SK-N-SH (cell line): ENCODE measurements around the gene ARFIP1. TPM values are rescaled to one million over a fixed set of nuclear protein-coding genes. Genes with fewer than 3 reads are reported as not detected.

Source experiments
- CTCF ChIA-PET: fragments of 300-600, 350-600 bp; formaldehyde crosslinking; extraction: SDS; loops from one replicate; lab custom pipeline; 2021; lab: Yijun Ruan, JAX
- POLR2A ChIA-PET: fragments of 350-600 bp; sonication (Branson Sonifier 250); formaldehyde crosslinking; extraction: SDS; loops from one replicate; lab custom pipeline; 2020; ENCODE audit warnings: antibody characterized with exemption, inconsistent platforms; lab: Yijun Ruan, JAX
- DNase-seq: peaks from one replicate; pipeline ENCODE4 v3.0.0; 2012
- H2AFZ ChIP-seq: fragments of 200-600 bp; sonication (generic); 2 replicates; pipeline ENCODE4 v1.8.1; 2016; ENCODE audit warnings: antibody characterized with exemption, mild to moderate bottlenecking, low read depth
- H3F3A ChIP-seq: fragments of 200-600 bp; sonication (generic); replicated peaks from 2 replicates; pipeline ENCODE3; 2016; ENCODE audit warnings: antibody characterized with exemption, mild to moderate bottlenecking; ENCODE audit not compliant: insufficient read depth
- H3K27ac ChIP-seq, 2 experiments: fragments of 200-500 bp in 1 of 2; fragments of 200-600 bp in 1 of 2; sonication (Bioruptor generic) in 1 of 2; sonication (generic), shearing (Covaris generic) in 1 of 2; 2 replicates each; pipeline versions ENCODE4 v1.5.1 to v1.6.1; 2014 to 2016; ENCODE audit warnings: low read depth in 2 of 2, inconsistent platforms in 1 of 2, low read length in 1 of 2, mild to moderate bottlenecking in 1 of 2, mixed read lengths in 1 of 2
- H3K27me3 ChIP-seq: fragments of 200-600 bp; sonication (generic), shearing (Covaris generic); 2 replicates; pipeline ENCODE4 v1.6.1; 2016; ENCODE audit warnings: mixed run types; ENCODE audit not compliant: insufficient read depth
- H3K36me3 ChIP-seq, 2 experiments: fragments of 200-500 bp in 1 of 2; fragments of 200-600 bp in 1 of 2; sonication (Bioruptor generic) in 1 of 2; sonication (generic) in 1 of 2; replicated peaks in 1 of 2; 2 replicates each; pipeline versions ENCODE3 to v1.5.1; 2014 to 2016; ENCODE audit warnings: low read length in 1 of 2, mild to moderate bottlenecking in 1 of 2; ENCODE audit not compliant: insufficient read depth in 2 of 2, control insufficient read depth in 1 of 2
- H3K4me1 ChIP-seq, 2 experiments: fragments of 200-500 bp in 1 of 2; fragments of 200-600 bp in 1 of 2; sonication (Bioruptor generic) in 1 of 2; sonication (generic), shearing (Covaris generic) in 1 of 2; 2 replicates each; pipeline versions ENCODE4 v1.5.1 to v1.6.1; 2014 to 2016; ENCODE audit warnings: low read depth in 1 of 2, low read length in 1 of 2, mixed run types in 1 of 2; ENCODE audit not compliant: insufficient read depth in 2 of 2, control insufficient read depth in 1 of 2
- H3K4me2 ChIP-seq: fragments of 200-600 bp; sonication (generic), shearing (Covaris generic); 2 replicates; pipeline ENCODE4 v1.6.1; 2017; ENCODE audit warnings: mixed run types
- H3K4me3 ChIP-seq, 2 experiments: fragments of 200-500 bp in 1 of 2; fragments of 200-600 bp in 1 of 2; sonication (Bioruptor generic) in 1 of 2; sonication (generic), shearing (Covaris generic) in 1 of 2; 2 replicates each; pipeline versions ENCODE4 v1.5.1 to v1.8.1; 2014 to 2016; ENCODE audit warnings: low read depth in 2 of 2, inconsistent platforms in 1 of 2, low read length in 1 of 2, mild to moderate bottlenecking in 1 of 2, mixed read lengths in 1 of 2, moderate library complexity in 1 of 2
- H3K79me2 ChIP-seq: fragments of 200-600 bp; sonication (generic); 2 replicates; pipeline ENCODE4 v1.8.1; 2017; ENCODE audit warnings: mild to moderate bottlenecking; ENCODE audit not compliant: insufficient read depth
- H3K9ac ChIP-seq: fragments of 200-600 bp; sonication (generic); 2 replicates; pipeline ENCODE4 v1.6.1; 2017; ENCODE audit warnings: mixed run types
- H3K9me2 ChIP-seq: fragments of 200-600 bp; sonication (generic); 2 replicates; pipeline ENCODE4 v1.6.1; 2017; ENCODE audit warnings: mixed run types
- H3K9me3 ChIP-seq: fragments of 200-600 bp; sonication (generic); 2 replicates; pipeline ENCODE4 v1.6.1; 2017; ENCODE audit warnings: mixed run types, mild to moderate bottlenecking, moderate library complexity
- H4K20me1 ChIP-seq: fragments of 200-600 bp; sonication (generic); 2 replicates; pipeline ENCODE4 v1.6.1; 2017; ENCODE audit warnings: mild to moderate bottlenecking, mixed run types; ENCODE audit not compliant: insufficient read depth
- CTCF ChIP-seq: fragments of 200-600 bp; sonication (generic); IDR thresholded peaks from 2 replicates; pipeline ENCODE4 v1.6.1; 2017; ENCODE audit warnings: antibody characterized with exemption, mild to moderate bottlenecking, moderate library complexity
- EP300 ChIP-seq, 2 experiments: IDR thresholded peaks; 2 replicates each; pipeline versions ENCODE4 v1.4.0 to v1.6.1; 2012; ENCODE audit warnings: borderline replicate concordance in 1 of 2, low read depth in 1 of 2, low read length in 1 of 2
- FOXM1 ChIP-seq: IDR thresholded peaks from 2 replicates; pipeline ENCODE4 v1.4.0; 2012; ENCODE audit warnings: low read depth, mild to moderate bottlenecking
- GABPA ChIP-seq: IDR thresholded peaks from 2 replicates; pipeline ENCODE4 v1.4.0; 2012; ENCODE audit warnings: low read depth, mild to moderate bottlenecking
- JUND ChIP-seq: IDR thresholded peaks from 2 replicates; pipeline ENCODE4 v1.4.0; 2012
- MAX ChIP-seq: IDR thresholded peaks from 2 replicates; pipeline ENCODE4 v1.4.0; 2012; ENCODE audit warnings: low read depth
- MEF2A ChIP-seq: IDR thresholded peaks from 2 replicates; pipeline ENCODE4 v1.4.0; 2012; ENCODE audit warnings: low read depth, borderline replicate concordance
- NRF1 ChIP-seq: IDR thresholded peaks from 2 replicates; pipeline ENCODE4 v1.6.1; 2012; ENCODE audit warnings: low read depth, mild to moderate bottlenecking, low read length
- RAD21 ChIP-seq: IDR thresholded peaks from 2 replicates; pipeline ENCODE4 v1.6.1; 2012; ENCODE audit warnings: mild to moderate bottlenecking, low read length
- RCOR1 ChIP-seq: fragments of 150-350 bp; IDR thresholded peaks from 2 replicates; pipeline ENCODE4 v1.6.1; 2017; ENCODE audit warnings: antibody characterized with exemption, low read length
- SMC3 ChIP-seq: IDR thresholded peaks from 2 replicates; pipeline ENCODE4 v1.6.1; 2012; ENCODE audit warnings: low read depth, low read length, improper control_type of control experiment
- TAF1 ChIP-seq: IDR thresholded peaks from 2 replicates; pipeline ENCODE4 v1.6.1; 2012; ENCODE audit warnings: low read depth, mild to moderate bottlenecking, low read length, moderate library complexity, borderline replicate concordance
- TCF12 ChIP-seq: IDR thresholded peaks from 2 replicates; pipeline ENCODE4 v1.4.0; 2012
- ZBTB33 ChIP-seq: IDR thresholded peaks from 2 replicates; pipeline ENCODE4 v1.4.0; 2012; ENCODE audit warnings: low read depth, borderline replicate concordance
- WGBS: methylation state at CpG from one replicate; pipeline ENCODE4 v1.1.6; 2017; ENCODE audit warnings: low lambda C conversion rate; 5-methylcytosine and 5-hydroxymethylcytosine counted together
- polyA plus RNA-seq, 3 experiments: library from polyadenylated mRNA; depleted of rRNA; stranded (reverse); fragments of >200 nt; gene quantifications; 2 replicates each; pipeline ENCODE4 v1.2.3, GENCODE V29; 2012
- TF ChIP-seq, protein P1 (sequence below): IDR thresholded peaks from 2 replicates; pipeline ENCODE4; 2012
- TF ChIP-seq, protein P2 (sequence below): fragments of 150-350 bp; IDR thresholded peaks from 2 replicates; pipeline ENCODE4 v1.6.1; 2016; ENCODE audit warnings: mild to moderate bottlenecking, low read depth, low read length

ARFIP1 gene
- polyA plus RNA-seq, 1 of the 3 experiments (the other 2 are of a cell fraction) = 15.7 TPM

- TF ChIP-seq EP300 (IDR thresholded peaks at IDR 0.05; ENCODE audit: borderline replicate concordance in 1 of 2, low read depth in 1 of 2, low read length in 1 of 2) = no peak
- no peak for TF ChIP-seq ZBTB33
- TF ChIP-seq SMC3 = no peak
- TF ChIP-seq NRF1 = no peak
- TF ChIP-seq, protein P1, sequence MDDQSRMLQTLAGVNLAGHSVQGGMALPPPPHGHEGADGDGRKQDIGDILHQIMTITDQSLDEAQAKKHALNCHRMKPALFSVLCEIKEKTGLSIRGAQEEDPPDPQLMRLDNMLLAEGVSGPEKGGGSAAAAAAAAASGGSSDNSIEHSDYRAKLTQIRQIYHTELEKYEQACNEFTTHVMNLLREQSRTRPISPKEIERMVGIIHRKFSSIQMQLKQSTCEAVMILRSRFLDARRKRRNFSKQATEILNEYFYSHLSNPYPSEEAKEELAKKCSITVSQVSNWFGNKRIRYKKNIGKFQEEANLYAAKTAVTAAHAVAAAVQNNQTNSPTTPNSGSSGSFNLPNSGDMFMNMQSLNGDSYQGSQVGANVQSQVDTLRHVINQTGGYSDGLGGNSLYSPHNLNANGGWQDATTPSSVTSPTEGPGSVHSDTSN = no peak
- TF ChIP-seq TCF12 = no peak
- no peak for TF ChIP-seq MEF2A
- no peak for TF ChIP-seq MAX
- no peak for TF ChIP-seq RAD21
- no peak for DNase-seq
- 91% methylated on average over 5 of the region's 9 CpGs for WGBS
- Histone ChIP-seq H3K27me3 (peaks cover 4% of the 10 kb centered on the region), H3K27ac (no peak overlapping the region), H3K79me2 (no peaks in the 10 kb centered on the region), H3K4me1 (no peaks in the 10 kb centered on the region; a peak in 2 of 4 replicates), H2AFZ (no peak overlapping the region), H3K9ac (no peak overlapping the region), H3K4me3 (no peak overlapping the region), H3K9me3 (no peaks in the 10 kb centered on the region), H4K20me1 (no peaks in the 10 kb centered on the region), H3K36me3 (no peaks in the 10 kb centered on the region), H3K4me2 (no peak overlapping the region), H3F3A (no peaks in the 10 kb centered on the region), H3K9me2 (no peaks in the 10 kb centered on the region)
- ChIA-PET POLR2A (no interaction called here), CTCF (interaction anchor here (1.0 kb wide), 1 partner anchor 151 kb away, joined by 3 read pairs; no protein-coding TSS in a partner anchor)
Measured at GRCh38 chr4:152945639-152946038, 165.9 kb downstream of the ARFIP1 start.

DNA sequence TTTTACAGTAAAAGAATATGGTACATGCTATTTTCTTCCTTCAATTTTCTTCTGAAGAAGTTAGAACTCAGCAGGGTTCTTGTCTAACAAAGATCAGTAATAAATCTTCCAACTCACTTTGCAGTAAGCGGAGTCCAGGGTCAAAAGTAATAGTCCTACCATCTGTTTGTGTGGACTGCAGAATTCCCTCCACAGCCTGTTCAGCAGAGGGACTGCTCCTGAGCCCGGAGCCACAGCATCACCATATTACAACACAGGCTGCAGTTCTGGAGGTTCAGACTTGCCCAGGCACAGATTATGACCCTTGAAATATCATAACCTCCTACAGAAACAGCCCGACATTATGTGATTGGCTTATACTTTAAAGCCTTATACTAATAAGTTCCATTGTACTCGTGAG, 166.7 kb downstream of the ARFIP1 start:
- Histone ChIP-seq H3K79me2 (no peaks in the 10 kb centered on the region), H3K36me3 (no peaks in the 10 kb centered on the region), H3K27ac (no peak overlapping the region), H3K9me2 (no peaks in the 10 kb centered on the region), H3F3A (no peaks in the 10 kb centered on the region), H3K4me2 (no peak overlapping the region), H3K9me3 (no peaks in the 10 kb centered on the region), H2AFZ (no peak overlapping the region), H4K20me1 (no peaks in the 10 kb centered on the region), H3K4me3 (no peak overlapping the region), H3K9ac (no peak overlapping the region), H3K27me3 (peaks cover 4% of the 10 kb centered on the region), H3K4me1 (peaks cover 0 to under 1% of the 10 kb centered on the region in 2 experiments; a peak in 2 of 4 replicates)
- 71% methylated on average over 4 of the region's 4 CpGs for WGBS
- DNase-seq = no peak
- ChIA-PET POLR2A (no interaction called here), CTCF (no interaction called here)
- TF ChIP-seq FOXM1 (no peak), RAD21 (no peak), JUND (no peak), RCOR1 (no peak), TAF1 (no peak), GABPA (no peak), CTCF (no peak), TCF12 (no peak)
- TF ChIP-seq, protein P2, sequence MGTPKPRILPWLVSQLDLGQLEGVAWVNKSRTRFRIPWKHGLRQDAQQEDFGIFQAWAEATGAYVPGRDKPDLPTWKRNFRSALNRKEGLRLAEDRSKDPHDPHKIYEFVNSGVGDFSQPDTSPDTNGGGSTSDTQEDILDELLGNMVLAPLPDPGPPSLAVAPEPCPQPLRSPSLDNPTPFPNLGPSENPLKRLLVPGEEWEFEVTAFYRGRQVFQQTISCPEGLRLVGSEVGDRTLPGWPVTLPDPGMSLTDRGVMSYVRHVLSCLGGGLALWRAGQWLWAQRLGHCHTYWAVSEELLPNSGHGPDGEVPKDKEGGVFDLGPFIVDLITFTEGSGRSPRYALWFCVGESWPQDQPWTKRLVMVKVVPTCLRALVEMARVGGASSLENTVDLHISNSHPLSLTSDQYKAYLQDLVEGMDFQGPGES = no peak
- TF ChIP-seq, protein P1 = no peak
